EH (cell line): ENCODE results near the gene ZC3H12C.
"Not testable (repeated sequence)": the region's sequence is repeated elsewhere in the genome, so short reads cannot be mapped to it uniquely, and the experiment has no call there.

Source experiments
- DNase-seq: peaks from one replicate; pipeline ENCODE4 v3.0.0-alpha.2; 2015; ENCODE audit warnings: low read depth

ZC3H12C gene

DNA sequence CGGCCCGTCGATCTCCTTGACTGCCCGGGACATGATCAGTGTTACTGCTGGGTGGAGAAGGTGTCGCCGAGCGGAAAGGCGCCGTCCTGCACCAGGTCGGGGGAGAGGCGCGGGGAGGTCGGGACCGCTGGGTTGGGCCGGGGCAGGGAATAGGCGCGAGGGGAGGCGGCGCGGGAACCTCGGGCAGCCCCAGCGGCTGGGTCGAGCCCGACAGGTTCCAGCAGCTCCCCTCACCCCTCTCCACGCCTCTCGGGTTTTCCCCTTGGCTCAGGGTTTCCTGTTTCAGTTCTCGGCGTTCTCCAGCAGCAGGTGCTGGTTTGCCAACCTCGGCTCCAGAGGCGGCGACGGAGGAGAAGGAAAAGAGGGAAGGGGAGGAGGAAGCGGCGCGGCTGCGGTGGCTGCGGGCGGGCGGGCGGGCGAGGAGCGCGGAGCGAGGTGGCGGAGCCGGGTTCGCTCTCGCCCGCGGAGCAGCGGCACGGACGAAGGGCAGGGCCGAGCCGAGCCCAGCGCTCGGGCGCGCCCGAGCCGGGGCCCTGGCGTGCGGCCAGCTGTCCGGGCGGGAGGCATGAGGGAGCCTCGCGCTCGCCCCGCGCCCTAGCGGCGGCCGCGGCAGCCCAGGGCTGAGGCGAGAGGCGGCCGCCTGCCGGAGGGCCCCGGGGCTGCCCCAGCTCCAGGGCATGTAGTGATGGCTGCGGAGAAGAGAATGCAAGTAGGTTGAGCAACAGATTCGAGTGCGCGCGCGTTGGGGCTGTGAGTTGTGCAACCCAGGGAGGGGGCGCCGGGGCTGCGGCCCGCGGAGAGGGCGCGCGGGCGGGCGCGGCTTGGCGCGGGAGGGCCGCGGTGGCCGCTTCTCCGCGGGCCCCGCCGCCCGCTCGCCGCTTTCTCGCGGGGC is at the start of gene ZC3H12C:
ZC3H12C (plus strand) TSS at position 878 of the 892 bp plus-strand sequence. CDS start 20 bp downstream, outside the sequence.
- DNase-seq = peak; percentile 81

DNA sequence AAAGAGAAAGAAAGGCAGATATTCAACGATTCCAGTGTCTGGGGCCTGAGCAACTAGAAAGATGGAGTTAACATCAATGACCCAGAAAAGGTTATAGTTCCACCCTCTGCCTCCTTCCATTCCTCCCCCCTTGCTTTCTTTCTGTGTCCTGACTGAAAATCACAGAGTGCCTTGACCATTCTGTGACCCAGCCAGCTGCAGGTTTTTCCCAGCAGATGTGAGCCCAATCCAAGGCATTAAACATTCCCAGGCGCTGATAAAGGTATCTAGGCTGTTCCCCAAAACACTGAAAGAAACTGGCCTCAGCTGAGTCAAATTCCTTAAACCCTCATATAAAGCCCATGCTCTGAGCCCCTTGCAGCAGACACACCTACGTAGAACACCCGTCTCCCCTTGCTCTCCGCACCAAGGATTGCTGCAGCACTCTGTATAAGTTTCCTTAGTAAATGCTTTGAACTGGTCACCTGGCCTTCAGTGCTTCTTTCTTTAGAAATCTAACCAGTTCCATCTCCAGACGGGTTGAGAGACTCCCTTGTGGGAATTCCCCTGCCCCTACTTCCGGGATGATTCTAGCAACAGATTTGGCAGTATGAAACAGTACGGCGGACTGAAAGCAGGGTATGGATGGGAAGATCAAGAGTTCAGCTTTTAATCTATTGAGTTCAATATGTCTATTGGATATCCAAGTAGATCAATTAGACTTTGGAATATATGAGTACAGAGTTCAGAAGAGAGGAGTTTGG is 48.8 kb upstream of the ZC3H12C start:
- DNase-seq = no peak

GRCh38 chr11:110046775-110047380 is 46.3 kb upstream of the ZC3H12C start:
- no peak for DNase-seq

- no peak for DNase-seq
Measured at GRCh38 chr11:110049501-110050200, 43.5 kb upstream of the ZC3H12C start.

- DNase-seq = no peak
Measured at GRCh38 chr11:110050201-110050506, 43.0 kb upstream of the ZC3H12C start.

GRCh38 chr11:110053848-110054414 is 39.3 kb upstream of the ZC3H12C start:
- DNase-seq = no peak

DNA sequence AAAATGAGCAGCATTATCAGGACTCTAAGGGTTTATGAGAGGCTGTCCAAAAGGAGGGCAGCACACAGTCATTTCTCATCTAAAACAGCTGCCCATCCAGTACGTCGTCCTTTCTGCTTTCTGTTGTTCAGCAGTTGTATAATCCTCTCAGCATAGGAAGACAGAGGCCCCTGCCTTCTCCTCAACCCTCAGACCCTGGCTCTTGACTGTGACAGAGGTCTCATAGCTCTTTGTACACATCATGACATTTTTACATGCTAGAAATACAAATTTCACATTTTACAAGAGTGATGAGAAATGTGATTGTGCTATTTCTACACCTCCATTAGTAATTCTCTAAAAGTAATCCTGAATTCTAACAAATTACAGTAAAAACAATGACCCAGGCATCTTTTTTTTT is 36.2 kb upstream of the ZC3H12C start:
- DNase-seq = no peak

GRCh38 chr11:110059706-110060463 is 33.3 kb upstream of the ZC3H12C start:
- peak; percentile 65 for DNase-seq

DNA sequence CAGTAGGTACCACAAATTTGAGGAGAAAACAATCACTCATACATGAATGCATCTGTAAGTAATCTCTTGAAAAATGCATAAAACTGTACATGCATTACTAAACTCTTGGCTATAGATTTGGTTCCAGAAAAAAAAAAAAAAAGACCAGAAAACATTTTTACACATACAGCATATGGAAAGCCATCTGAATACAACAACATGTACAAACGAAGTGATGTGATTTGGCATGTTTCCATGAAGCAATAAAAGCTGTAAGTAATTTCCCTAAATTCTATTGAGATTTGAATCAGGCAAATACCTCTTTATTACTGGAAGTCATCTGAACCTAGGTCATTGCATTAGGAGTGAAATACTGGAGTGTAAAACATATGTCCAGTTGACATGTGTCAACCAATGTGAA is 31.9 kb upstream of the ZC3H12C start:
- no peak for DNase-seq

GRCh38 chr11:110062247-110062646 is 30.9 kb upstream of the ZC3H12C start:
- no peak for DNase-seq

- no peak for DNase-seq
Measured at GRCh38 chr11:110065189-110065588, 28.0 kb upstream of the ZC3H12C start.

DNA sequence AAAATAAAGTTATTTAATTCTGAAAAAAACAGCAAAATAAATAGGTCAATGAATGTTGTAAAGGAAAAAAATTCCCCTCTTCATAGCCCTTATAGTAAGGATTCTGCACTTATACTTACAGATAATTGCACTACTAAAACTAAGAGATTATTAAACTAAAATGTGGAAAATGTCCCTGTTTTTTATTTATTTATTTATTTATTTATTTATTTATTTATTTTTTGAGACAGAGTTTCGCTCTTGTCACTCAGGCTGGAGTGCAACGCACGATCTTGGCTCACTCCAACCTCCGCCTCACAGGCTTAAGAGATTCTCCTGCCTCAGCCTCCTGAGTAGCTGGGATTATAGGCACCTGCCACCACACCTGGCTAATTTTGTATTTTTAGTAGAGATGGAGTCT is 25.2 kb upstream of the ZC3H12C start:
- not testable (repeated sequence) for DNase-seq

DNA sequence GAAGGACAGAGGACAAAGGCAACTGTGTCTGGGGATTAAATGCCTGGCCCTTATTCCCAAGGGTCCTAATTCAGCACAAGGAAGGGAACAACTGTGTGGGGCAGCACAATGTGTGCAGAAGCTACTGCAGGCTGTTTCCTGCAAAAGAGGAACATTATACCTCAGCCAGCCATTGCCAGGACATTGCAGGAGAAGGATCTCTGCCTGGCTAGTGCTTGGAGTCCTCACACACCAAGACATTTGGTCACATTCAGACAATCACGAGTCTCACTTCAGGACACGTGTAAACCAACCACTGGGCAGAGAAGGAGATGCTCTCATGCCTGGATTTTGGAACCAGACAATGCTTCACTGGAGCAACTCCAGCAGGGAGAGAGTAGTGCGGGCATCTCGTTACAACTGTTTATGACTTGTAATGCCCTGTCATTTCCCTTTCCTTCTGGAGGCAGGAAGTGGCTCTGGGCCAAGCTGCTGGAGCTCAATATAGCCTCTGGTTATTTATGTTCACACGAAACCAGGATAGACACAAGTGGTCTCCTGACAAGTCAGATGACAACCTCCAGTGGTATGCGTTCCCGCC is 23.9 kb upstream of the ZC3H12C start:
- peak; percentile 90 for DNase-seq

GRCh38 chr11:110070176-110070575 is 23.0 kb upstream of the ZC3H12C start:
- DNase-seq = no peak

DNA sequence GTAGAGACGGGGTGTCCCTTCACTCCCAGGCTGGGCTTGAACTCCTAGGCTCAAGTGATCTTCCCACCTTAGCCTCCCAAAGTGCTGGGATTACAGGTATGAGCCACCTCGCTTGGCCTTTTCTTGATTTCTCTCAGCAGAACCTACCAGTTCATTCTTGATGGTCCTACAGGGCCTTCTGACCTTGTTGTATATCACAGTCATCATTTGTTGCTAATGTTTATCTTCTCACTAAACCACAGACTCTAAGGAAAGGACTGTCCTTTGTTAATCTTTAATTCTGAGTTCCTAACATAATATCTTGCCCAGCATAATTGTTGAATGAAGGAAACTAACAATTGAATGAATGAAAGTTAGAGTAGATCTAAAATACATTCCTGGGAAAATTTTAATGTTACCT is 22.0 kb upstream of the ZC3H12C start:
- DNase-seq = no peak

DNA sequence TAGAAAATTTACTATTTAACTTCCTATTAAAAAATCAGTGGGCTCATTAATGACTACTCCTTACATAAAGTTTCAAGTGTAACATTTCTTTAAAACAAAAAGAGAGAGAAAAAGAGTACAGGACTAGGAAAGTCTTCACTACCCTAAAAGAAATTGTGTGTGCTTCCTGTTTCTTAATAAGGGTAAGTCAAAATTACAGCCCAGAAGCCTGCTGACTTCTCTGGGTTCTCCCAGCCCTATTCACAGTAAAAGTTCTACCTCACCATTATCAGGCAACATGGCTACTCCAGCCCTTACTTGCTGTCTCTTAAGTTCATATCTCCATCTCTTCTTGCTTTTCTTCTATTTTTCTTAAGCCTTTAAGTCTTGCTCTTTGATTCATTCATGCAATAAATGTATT is 20.3 kb upstream of the ZC3H12C start:
- DNase-seq = no peak

DNA sequence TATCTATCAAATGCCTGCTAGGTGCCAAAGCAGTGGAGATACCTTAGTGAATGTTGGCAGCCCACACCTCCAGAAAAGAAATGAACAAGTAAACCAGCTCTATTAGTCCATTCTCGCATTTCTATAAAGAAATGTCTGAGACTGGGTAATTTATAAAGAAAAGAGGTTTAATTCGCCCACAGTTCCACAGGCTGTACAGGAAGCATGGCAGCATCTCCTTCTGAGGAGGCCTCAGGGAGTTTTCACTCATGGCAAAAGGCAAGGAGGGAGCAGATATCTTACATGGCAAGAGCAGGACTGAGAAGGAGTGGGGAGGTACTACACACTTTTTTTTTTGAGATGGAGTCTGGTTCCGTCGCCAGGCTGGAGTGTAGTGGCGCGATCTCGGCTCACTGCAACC is 18.7 kb upstream of the ZC3H12C start:
- DNase-seq = no peak

- DNase-seq = no peak
Measured at GRCh38 chr11:110075105-110075846, 17.9 kb upstream of the ZC3H12C start.

GRCh38 chr11:110075847-110076208 is 17.4 kb upstream of the ZC3H12C start:
- DNase-seq = no peak

- peak; percentile 69 for DNase-seq
Measured at GRCh38 chr11:110076371-110076965, 16.7 kb upstream of the ZC3H12C start.
